Neural cell (in vitro differentiated cells): Measurements from ENCODE around the gene VPREB1. TPM values are rescaled to one million over a fixed set of nuclear protein-coding genes. Genes with fewer than 3 reads are reported as not detected.
"Not testable (repeated sequence)": the region's sequence is repeated elsewhere in the genome, so short reads cannot be mapped to it uniquely, and the experiment has no call there.

Source experiments
- H2AFZ ChIP-seq: fragments of 200-600, 300-800 bp; sonication (generic), shearing (Covaris generic); 2 replicates; pipeline ENCODE4 v1.6.0; 2014; ENCODE audit warnings: low read depth, mild to moderate bottlenecking, antibody characterized with exemption, low read length, moderate library complexity
- H3F3A ChIP-seq: fragments of 200-600 bp; shearing (Covaris generic); 2 replicates; pipeline ENCODE4 v1.6.1; 2016; ENCODE audit warnings: mild to moderate bottlenecking, moderate library complexity, mixed read lengths, antibody characterized with exemption, low read length; ENCODE audit not compliant: insufficient read depth, poor library complexity, severe bottlenecking
- H3K27ac ChIP-seq: fragments of 200-600, 300-800 bp; sonication (generic), shearing (Covaris generic); 2 replicates; pipeline ENCODE4 v1.5.1; 2014; ENCODE audit warnings: mild to moderate bottlenecking, low read length, moderate library complexity
- H3K27me3 ChIP-seq: fragments of 300-800, 200-600 bp; sonication (generic), shearing (Covaris generic); 2 replicates; pipeline ENCODE4 v1.6.0; 2014; ENCODE audit warnings: mild to moderate bottlenecking, low read depth, low read length, moderate library complexity; ENCODE audit not compliant: insufficient read depth
- H3K36me3 ChIP-seq: fragments of 300-800, 200-600 bp; sonication (generic), shearing (Covaris generic); 2 replicates; pipeline ENCODE4 v1.5.1; 2014; ENCODE audit warnings: mild to moderate bottlenecking, antibody characterized with exemption, low read length, moderate library complexity; ENCODE audit not compliant: insufficient read depth
- H3K4me2 ChIP-seq: fragments of 300-800, 200-600 bp; sonication (generic), shearing (Covaris generic); 2 replicates; pipeline ENCODE4 v1.6.0; 2014; ENCODE audit warnings: mild to moderate bottlenecking, low read length
- H3K4me3 ChIP-seq: fragments of 300-800, 200-600 bp; sonication (generic), shearing (Covaris generic); 2 replicates; pipeline ENCODE4 v1.5.1; 2014; ENCODE audit warnings: mild to moderate bottlenecking, low read length, moderate library complexity
- H3K79me2 ChIP-seq: fragments of 200-600 bp; shearing (Covaris generic); replicated peaks from 2 replicates; pipeline ENCODE4 v1.6.0; 2014; ENCODE audit warnings: mild to moderate bottlenecking, low read length, moderate library complexity; ENCODE audit not compliant: insufficient read depth
- H3K9ac ChIP-seq: fragments of 300-800, 200-600 bp; sonication (generic), shearing (Covaris generic); 2 replicates; pipeline ENCODE4 v1.6.1; 2016; ENCODE audit warnings: mild to moderate bottlenecking, low read length, mixed read lengths
- H3K9me2 ChIP-seq: fragments of 200-600 bp; shearing (Covaris generic); 2 replicates; pipeline ENCODE4 v1.6.1; 2016; ENCODE audit warnings: mild to moderate bottlenecking, low read length, mixed read lengths; ENCODE audit not compliant: insufficient read depth
- H3K9me3 ChIP-seq: fragments of 200-600, 300-800 bp; sonication (generic), shearing (Covaris generic); 2 replicates; pipeline ENCODE4 v1.6.1; 2016; ENCODE audit warnings: mild to moderate bottlenecking, mixed run types, low read length, moderate library complexity, mixed read lengths
- H4K20me1 ChIP-seq: fragments of 200-600 bp; shearing (Covaris generic); 2 replicates; pipeline ENCODE4 v1.6.1; 2016; ENCODE audit warnings: mild to moderate bottlenecking, mixed run types; ENCODE audit not compliant: insufficient read depth
- polyA plus RNA-seq: library from polyadenylated mRNA; depleted of rRNA; stranded (reverse); fragments of >200 nt; gene quantifications from 2 replicates; pipeline ENCODE4 v1.2.3, GENCODE V29; 2014

VPREB1 gene
- polyA plus RNA-seq, 1 donor from 2014 or later, result not detected

DNA sequence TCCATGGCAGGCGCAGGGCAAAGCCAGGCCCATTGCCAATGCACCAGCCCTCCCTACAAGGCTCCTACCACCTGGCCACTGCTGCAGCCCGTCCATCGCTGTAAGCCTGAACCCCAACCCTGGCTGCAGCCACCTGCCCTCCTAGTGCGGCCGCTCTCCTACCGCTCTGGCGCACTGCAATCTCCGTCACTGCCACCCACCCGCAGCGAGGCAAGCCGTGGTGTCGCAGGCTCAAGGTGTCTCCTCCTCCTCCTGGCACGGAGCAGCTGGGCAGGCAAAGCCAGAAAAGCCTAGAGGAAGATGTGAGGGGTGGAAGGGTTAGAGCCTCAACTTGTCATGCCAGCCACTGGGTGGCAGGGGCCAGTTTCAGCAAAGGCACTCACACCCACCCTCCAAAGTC is 50.1 kb downstream of the VPREB1 start:
- H3K4me2 ChIP-seq, H3K27me3 ChIP-seq, H4K20me1 ChIP-seq, H3K9me3 ChIP-seq, H3K4me3 ChIP-seq, H3K9me2 ChIP-seq, H3F3A ChIP-seq, H2AFZ ChIP-seq, H3K36me3 ChIP-seq, H3K9ac ChIP-seq, H3K27ac ChIP-seq, H3K79me2 ChIP-seq: not testable (repeated sequence)
